ENCODE results near the gene ATPAF2. TPM values are rescaled to one million over a fixed set of nuclear protein-coding genes. Genes with fewer than 3 reads are reported as not detected.

The ATPAF2 gene
- total RNA-seq, 1 experiment from 2014 or later = 17.9 TPM

GRCh38 chr17:17993366-17993765 lies 45.6 kb downstream of the ATPAF2 start:
- no peak for DNase-seq
- Histone ChIP-seq H3K27me3 (ENCODE audit: control insufficient read depth, insufficient read depth, low read length) (no peaks in the 10 kb centered on the region), H3K36me3 (replicated peaks; ENCODE audit: control insufficient read depth, insufficient read depth, low read length) (no peaks in the 10 kb centered on the region), H3K4me3 (ENCODE audit: insufficient read depth, low read depth, low read length) (no peak overlapping the region)

GRCh38 chr17:17990282-17990681 lies 48.7 kb downstream of the ATPAF2 start:
- Histone ChIP-seq H3K36me3 (replicated peaks; ENCODE audit: control insufficient read depth, insufficient read depth, low read length) (no peaks in the 10 kb centered on the region), H3K4me3 (ENCODE audit: insufficient read depth, low read depth, low read length) (no peak overlapping the region), H3K27me3 (ENCODE audit: control insufficient read depth, insufficient read depth, low read length) (no peaks in the 10 kb centered on the region)
- no peak for DNase-seq

DNA sequence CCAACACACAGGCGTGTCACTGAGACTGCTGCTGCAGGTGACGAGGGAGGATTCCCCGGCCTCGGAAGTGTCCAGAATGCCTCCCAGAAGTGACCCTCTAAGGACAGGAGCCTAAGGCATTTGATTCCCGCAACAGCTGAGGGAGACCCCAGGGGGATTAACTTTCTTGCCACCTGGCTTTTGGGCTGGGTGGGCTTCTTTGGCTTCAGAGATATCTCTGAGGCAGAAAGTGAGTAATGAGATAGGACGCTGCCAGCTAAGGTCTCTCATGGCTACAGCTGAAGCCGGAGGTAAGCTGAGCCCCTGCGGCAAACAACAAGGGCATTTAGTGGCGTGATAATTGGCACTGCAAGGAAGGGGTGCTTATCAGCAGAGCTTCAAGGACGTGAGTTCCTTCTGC lies 49.4 kb downstream of the ATPAF2 start:
- Histone ChIP-seq H3K27me3 (ENCODE audit: control insufficient read depth, insufficient read depth, low read length) (no peaks in the 10 kb centered on the region), H3K36me3 (replicated peaks; ENCODE audit: control insufficient read depth, insufficient read depth, low read length) (no peaks in the 10 kb centered on the region), H3K4me3 (ENCODE audit: insufficient read depth, low read depth, low read length) (no peak overlapping the region)
- peak; percentile 19 for DNase-seq

GRCh38 chr17:17989081-17989480 lies 49.9 kb downstream of the ATPAF2 start:
- Histone ChIP-seq H3K36me3 (replicated peaks; ENCODE audit: control insufficient read depth, insufficient read depth, low read length) (no peaks in the 10 kb centered on the region), H3K27me3 (ENCODE audit: control insufficient read depth, insufficient read depth, low read length) (no peaks in the 10 kb centered on the region), H3K4me3 (ENCODE audit: insufficient read depth, low read depth, low read length) (no peak overlapping the region)
- DNase-seq = no peak

DNA sequence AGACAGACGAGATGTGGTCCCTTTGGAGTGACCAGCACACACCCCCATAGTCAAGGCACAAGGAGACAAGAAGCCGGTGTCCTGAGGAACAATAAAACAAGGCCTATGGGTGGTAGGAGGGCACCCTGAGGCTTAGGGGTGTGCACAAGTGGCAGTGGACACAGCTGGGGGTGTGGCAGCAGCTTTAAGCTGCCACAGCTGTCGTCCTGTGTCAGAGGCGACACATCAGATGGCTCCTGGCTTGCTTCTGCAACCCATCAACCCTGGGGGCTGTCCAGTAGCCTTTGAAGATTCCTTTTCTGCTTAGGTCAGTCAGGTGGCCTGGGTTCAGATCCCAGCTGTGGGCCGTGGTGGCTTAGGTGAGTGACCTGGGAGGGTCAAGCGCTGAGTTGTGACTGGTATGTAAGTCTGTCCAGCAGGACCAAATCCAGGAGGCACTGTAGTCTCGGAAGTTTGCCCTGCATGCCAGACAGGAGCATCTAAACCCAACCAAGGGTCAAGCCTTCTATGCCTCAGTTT lies 50.5 kb downstream of the ATPAF2 start:
- Histone ChIP-seq H3K4me3 (ENCODE audit: insufficient read depth, low read depth, low read length) (no peak overlapping the region), H3K27me3 (ENCODE audit: control insufficient read depth, insufficient read depth, low read length) (no peaks in the 10 kb centered on the region), H3K36me3 (replicated peaks; ENCODE audit: control insufficient read depth, insufficient read depth, low read length) (no peaks in the 10 kb centered on the region)
- DNase-seq = no peak

- DNase-seq = no peak
- no peaks in the 10 kb centered on the region for H3K27me3 ChIP-seq (ENCODE audit: control insufficient read depth, insufficient read depth, low read length)
- H3K36me3 ChIP-seq (replicated peaks; ENCODE audit: control insufficient read depth, insufficient read depth, low read length) = no peaks in the 10 kb centered on the region
- H3K4me3 ChIP-seq (ENCODE audit: insufficient read depth, low read depth, low read length) = no peak overlapping the region
Measured at GRCh38 chr17:17987901-17988300, 51.1 kb downstream of the ATPAF2 start.

DNA sequence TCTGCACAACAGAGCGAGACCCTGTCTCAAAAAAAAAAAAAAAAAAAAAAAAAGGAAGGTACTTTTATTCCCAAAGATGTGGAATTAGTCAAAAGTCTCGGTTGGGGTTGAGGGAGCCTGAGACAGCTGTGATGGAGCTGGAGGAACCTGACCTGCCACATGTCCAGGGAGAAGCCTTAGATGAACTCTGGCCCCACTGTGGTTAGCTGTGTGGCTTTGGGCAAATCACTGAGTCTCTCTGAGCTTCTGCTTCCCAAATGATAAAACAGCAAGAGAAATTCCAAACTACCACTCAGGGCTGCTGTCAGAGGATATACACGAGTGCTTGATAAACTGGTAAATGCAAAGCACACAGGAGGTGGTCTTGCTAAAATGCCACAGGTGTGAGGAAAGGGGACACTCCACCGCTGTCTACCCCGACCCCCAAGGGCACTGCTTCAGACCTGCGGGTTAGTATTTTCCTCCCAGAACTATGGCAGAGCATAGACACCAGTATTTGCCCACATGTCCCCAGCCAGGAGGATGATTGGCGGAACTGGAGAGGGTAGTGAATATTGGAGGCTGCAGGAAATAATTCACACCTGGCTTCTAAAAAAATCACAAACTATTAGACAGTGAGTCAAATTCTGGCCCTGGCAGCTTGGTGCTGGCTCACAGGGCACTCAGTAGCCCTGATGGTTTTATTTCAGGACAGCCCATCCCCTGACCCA lies 51.6 kb downstream of the ATPAF2 start:
- Histone ChIP-seq H3K36me3 (replicated peaks; ENCODE audit: control insufficient read depth, insufficient read depth, low read length) (no peaks in the 10 kb centered on the region), H3K4me3 (ENCODE audit: insufficient read depth, low read depth, low read length) (no peak overlapping the region), H3K27me3 (ENCODE audit: control insufficient read depth, insufficient read depth, low read length) (no peaks in the 10 kb centered on the region)
- DNase-seq = no peak

DNA sequence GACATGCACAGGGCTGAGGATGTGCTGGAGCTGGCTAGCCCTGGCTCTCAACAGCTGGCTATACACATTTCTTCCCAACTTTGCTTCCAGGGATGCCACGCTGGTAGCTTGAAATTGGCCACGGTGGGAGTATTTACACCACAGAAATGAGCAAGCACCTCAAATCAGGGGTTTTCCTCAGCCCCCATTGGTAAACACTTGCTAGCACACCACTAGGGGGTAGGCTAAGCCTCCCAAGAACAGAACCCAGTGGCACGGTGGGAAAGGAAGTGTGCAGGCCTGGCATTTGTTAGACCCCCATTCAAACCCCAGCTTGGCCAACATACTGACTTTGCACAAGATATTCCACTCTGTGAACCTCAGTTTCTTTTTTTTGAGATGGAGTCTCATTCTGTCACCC lies 53.4 kb downstream of the ATPAF2 start:
- peak; percentile 59 for DNase-seq
- Histone ChIP-seq H3K27me3 (ENCODE audit: control insufficient read depth, insufficient read depth, low read length) (no peaks in the 10 kb centered on the region), H3K36me3 (replicated peaks; ENCODE audit: control insufficient read depth, insufficient read depth, low read length) (no peaks in the 10 kb centered on the region), H3K4me3 (ENCODE audit: insufficient read depth, low read depth, low read length) (no peak overlapping the region)

GRCh38 chr17:17985153-17985552 lies 53.8 kb downstream of the ATPAF2 start:
- no peak for DNase-seq
- Histone ChIP-seq H3K4me3 (ENCODE audit: insufficient read depth, low read depth, low read length) (no peak overlapping the region), H3K27me3 (ENCODE audit: control insufficient read depth, insufficient read depth, low read length) (no peaks in the 10 kb centered on the region), H3K36me3 (replicated peaks; ENCODE audit: control insufficient read depth, insufficient read depth, low read length) (no peaks in the 10 kb centered on the region)

- no peaks in the 10 kb centered on the region for H3K36me3 ChIP-seq (replicated peaks; ENCODE audit: control insufficient read depth, insufficient read depth, low read length)
- H3K27me3 ChIP-seq (ENCODE audit: control insufficient read depth, insufficient read depth, low read length) = no peaks in the 10 kb centered on the region
- DNase-seq = no peak
- H3K4me3 ChIP-seq (ENCODE audit: insufficient read depth, low read depth, low read length) = no peak overlapping the region
Measured at GRCh38 chr17:17983776-17984175, 55.2 kb downstream of the ATPAF2 start.

GRCh38 chr17:17983376-17983775 lies 55.6 kb downstream of the ATPAF2 start:
- Histone ChIP-seq H3K36me3 (replicated peaks; ENCODE audit: control insufficient read depth, insufficient read depth, low read length) (no peaks in the 10 kb centered on the region), H3K27me3 (ENCODE audit: control insufficient read depth, insufficient read depth, low read length) (no peaks in the 10 kb centered on the region), H3K4me3 (ENCODE audit: insufficient read depth, low read depth, low read length) (no peak overlapping the region)
- no peak for DNase-seq

DNA sequence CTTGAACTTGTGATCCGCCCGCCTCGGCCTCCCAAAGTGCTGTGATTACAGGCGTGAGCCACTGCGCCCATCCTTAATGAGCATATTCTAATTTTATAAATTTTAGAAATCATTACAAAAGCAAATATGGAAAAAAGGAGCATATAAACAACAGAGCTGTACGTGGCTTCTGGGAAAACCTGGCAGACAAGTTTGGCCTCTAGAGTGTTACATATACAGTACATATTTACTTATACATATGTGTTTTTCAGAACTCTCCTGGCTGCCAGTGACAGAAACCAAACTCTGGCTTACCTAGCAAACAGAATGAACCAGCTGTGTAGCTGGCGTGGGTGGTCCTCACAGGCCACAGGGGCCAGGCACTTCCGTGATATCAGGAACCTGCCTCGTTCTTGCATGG lies 56.2 kb downstream of the ATPAF2 start:
- no peaks in the 10 kb centered on the region for H3K27me3 ChIP-seq (ENCODE audit: control insufficient read depth, insufficient read depth, low read length)
- H3K36me3 ChIP-seq (replicated peaks; ENCODE audit: control insufficient read depth, insufficient read depth, low read length) = no peaks in the 10 kb centered on the region
- H3K4me3 ChIP-seq (ENCODE audit: insufficient read depth, low read depth, low read length) = no peak overlapping the region
- no peak for DNase-seq

DNA sequence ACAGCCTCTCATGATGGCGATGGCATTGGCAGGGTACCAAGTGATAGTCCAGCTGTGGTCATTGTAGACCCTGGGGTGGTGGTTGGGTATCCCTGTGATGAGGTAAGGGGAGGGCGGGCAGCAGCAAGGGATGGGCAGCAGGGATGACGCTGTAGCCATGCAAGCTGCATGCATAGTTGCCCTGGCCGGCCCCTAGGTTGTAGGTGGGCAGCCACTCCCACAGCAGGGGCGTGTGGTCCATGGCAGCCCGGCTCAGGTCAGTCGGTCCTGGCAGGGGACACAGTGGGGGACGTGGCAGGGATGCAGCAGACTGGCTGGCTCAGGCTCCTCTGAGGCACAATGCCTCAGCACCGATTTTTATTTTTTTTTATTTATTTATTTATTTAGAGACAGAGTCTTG lies 57.6 kb downstream of the ATPAF2 start:
- DNase-seq = peak; percentile 37
- H3K4me3 ChIP-seq (ENCODE audit: insufficient read depth, low read depth, low read length) = no peak overlapping the region
- no peaks in the 10 kb centered on the region for H3K27me3 ChIP-seq (ENCODE audit: control insufficient read depth, insufficient read depth, low read length)
- H3K36me3 ChIP-seq (replicated peaks; ENCODE audit: control insufficient read depth, insufficient read depth, low read length) = no peaks in the 10 kb centered on the region

GRCh38 chr17:17979778-17980177 lies 59.2 kb downstream of the ATPAF2 start:
- H3K27me3 ChIP-seq (ENCODE audit: control insufficient read depth, insufficient read depth, low read length) = no peaks in the 10 kb centered on the region
- no peak for DNase-seq
- no peaks in the 10 kb centered on the region for H3K36me3 ChIP-seq (replicated peaks; ENCODE audit: control insufficient read depth, insufficient read depth, low read length)
- H3K4me3 ChIP-seq (ENCODE audit: insufficient read depth, low read depth, low read length) = no peak overlapping the region

DNA sequence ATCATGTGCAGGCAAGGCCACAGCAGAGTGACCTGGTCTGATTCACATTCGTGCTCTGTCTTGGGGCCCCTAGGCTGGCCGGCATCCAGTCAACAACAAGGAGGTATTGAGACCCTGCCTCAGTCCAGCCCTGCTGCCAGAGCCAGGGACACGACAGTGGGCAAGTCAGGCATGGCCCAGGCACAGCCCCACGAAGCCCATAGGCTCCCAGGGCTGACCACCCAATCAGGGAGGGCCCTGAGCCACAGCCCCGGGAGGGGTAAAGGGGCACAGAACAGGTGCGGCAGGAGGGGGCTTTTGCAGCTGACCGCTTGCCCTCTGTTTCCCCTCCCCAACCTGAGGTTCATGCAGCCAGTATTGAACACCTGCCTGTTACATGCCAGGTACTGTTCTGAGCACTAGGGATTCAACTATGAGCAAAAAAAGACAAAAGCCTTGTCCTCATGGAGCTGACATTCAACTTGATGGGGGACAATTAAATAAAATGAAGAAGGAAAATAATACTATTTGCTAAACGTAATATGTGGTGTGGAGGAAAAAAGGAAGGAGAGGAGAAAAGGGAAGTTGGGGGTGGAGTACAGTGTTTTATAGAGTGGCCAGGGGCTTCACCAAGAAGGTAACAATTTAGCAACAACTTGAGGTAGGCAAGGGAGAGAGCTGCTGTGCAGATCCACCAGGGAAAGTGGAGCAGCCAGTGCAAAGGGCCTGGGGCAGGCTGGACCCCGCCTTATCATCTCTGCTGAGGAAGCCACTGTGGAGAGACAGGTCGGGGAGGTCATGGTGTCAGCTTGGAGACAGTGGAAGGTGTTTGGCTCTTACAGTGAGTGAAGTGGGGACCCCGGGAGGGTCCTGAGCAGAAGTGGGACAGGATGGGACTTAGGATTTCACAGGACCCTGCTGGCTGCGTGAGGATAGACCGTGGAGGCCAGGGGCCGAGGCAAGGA lies 60.2 kb downstream of the ATPAF2 start:
- H3K4me3 ChIP-seq (ENCODE audit: insufficient read depth, low read depth, low read length) = no peak overlapping the region
- no peaks in the 10 kb centered on the region for H3K27me3 ChIP-seq (ENCODE audit: control insufficient read depth, insufficient read depth, low read length)
- no peaks in the 10 kb centered on the region for H3K36me3 ChIP-seq (replicated peaks; ENCODE audit: control insufficient read depth, insufficient read depth, low read length)
- DNase-seq = peak; percentile 33

Measured in H7 (cell line).